ENCODE measurements around the gene CDC25B.

GRCh38 chr20:3753501-3754275 is 42.4 kb upstream of the CDC25B start:
- TF ChIP-seq CTCF (conservative IDR thresholded peaks at IDR 0.05) (no peak), EZH2 (IDR thresholded peaks at IDR 0.05; ENCODE audit: low read depth) (no peak)

Measured in PC-9 (cell line).